MM.1S (cell line): Measurements from ENCODE around the gene RASGRF2.

Source experiments
- EZH2 ChIP-seq: fragments of 300-600 bp; sonication (generic); optimal IDR thresholded peaks from 2 replicates; pipeline ENCODE3; 2017; ENCODE audit warnings: low read depth, mild to moderate bottlenecking, antibody characterized with exemption, low read length, mixed read lengths
- TF ChIP-seq, protein P1 (sequence below): fragments of 300-600 bp; sonication (generic); IDR thresholded peaks from 2 replicates; pipeline ENCODE4 v1.5.1; 2016; ENCODE audit warnings: antibody characterized with exemption, low read length, mixed read lengths

DNA sequence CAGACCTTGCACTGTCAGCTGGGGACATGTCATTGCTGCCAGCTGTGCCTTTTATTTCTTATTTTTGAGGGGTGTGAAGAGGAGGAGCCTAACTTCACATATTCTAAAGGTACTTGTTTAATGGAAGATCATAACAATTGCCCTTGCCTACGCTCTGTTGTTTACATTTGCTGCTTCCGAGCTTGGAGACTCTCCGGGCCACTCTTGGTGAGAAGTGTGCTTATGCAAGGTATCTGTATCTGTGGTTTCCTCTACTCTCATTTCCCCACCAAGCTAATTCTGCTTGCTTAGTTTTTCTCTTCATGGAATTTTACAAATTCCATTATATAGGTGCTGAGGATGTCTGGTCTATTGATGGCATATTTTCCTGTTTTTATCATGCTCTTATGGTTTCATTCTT lies 105.3 kb downstream of the RASGRF2 start:
- TF ChIP-seq, protein P1, sequence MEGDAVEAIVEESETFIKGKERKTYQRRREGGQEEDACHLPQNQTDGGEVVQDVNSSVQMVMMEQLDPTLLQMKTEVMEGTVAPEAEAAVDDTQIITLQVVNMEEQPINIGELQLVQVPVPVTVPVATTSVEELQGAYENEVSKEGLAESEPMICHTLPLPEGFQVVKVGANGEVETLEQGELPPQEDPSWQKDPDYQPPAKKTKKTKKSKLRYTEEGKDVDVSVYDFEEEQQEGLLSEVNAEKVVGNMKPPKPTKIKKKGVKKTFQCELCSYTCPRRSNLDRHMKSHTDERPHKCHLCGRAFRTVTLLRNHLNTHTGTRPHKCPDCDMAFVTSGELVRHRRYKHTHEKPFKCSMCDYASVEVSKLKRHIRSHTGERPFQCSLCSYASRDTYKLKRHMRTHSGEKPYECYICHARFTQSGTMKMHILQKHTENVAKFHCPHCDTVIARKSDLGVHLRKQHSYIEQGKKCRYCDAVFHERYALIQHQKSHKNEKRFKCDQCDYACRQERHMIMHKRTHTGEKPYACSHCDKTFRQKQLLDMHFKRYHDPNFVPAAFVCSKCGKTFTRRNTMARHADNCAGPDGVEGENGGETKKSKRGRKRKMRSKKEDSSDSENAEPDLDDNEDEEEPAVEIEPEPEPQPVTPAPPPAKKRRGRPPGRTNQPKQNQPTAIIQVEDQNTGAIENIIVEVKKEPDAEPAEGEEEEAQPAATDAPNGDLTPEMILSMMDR, result no peak
- no peak for TF ChIP-seq EZH2
